Measurements from ENCODE around the gene FANCD2OS. TPM values are rescaled to one million over a fixed set of nuclear protein-coding genes. Genes with fewer than 3 reads are reported as not detected.

FANCD2OS gene
- total RNA-seq, 1 donor from 2014 or later: not detected

GRCh38 chr3:10150987-10151386 is 42.9 kb upstream of the FANCD2OS start:
- TF ChIP-seq CTCF (IDR thresholded peaks at IDR 0.05; ENCODE audit: unreplicated experiment): no peak
- DNase-seq (ENCODE audit: low spot score, unreplicated experiment): no peak
- H3K36me3 Mint-ChIP-seq (ENCODE audit: insufficient read depth): peaks cover 20% of the 10 kb centered on the region

GRCh38 chr3:10149226-10149625 is 41.2 kb upstream of the FANCD2OS start:
- Mint-ChIP-seq H3K27me3 (no peaks in the 10 kb centered on the region), H3K4me3 (ENCODE audit: low read depth) (no peak overlapping the region), H3K4me1 (ENCODE audit: low read depth) (peaks cover 5% of the 10 kb centered on the region), H3K36me3 (ENCODE audit: insufficient read depth) (peaks cover 25% of the 10 kb centered on the region), H3K9me3 (ENCODE audit: low read depth) (no peaks in the 10 kb centered on the region), H3K27ac (no peak overlapping the region)
- TF ChIP-seq CTCF (IDR thresholded peaks at IDR 0.05; ENCODE audit: unreplicated experiment): no peak
- DNase-seq (ENCODE audit: low spot score, unreplicated experiment): no peak

More at GRCh38 chr3:10150987-10151386, 42.9 kb upstream of the FANCD2OS start:
- Mint-ChIP-seq H3K9me3 (ENCODE audit: low read depth) (no peaks in the 10 kb centered on the region), H3K4me1 (ENCODE audit: low read depth) (no peaks in the 10 kb centered on the region), H3K27ac (peak overlapping the region; percentile 15), H3K27me3 (no peaks in the 10 kb centered on the region), H3K4me3 (ENCODE audit: low read depth) (no peak overlapping the region)

- DNase-seq (ENCODE audit: low spot score, unreplicated experiment): no peak
Observed at GRCh38 chr3:10145685-10146084, 37.6 kb upstream of the FANCD2OS start.

GRCh38 chr3:10142707-10143560 is 34.9 kb upstream of the FANCD2OS start:
- TF ChIP-seq CTCF (IDR thresholded peaks at IDR 0.05; ENCODE audit: unreplicated experiment): no peak
- H3K4me1 Mint-ChIP-seq (ENCODE audit: low read depth): peaks cover 14% of the 10 kb centered on the region
- DNase-seq (ENCODE audit: low spot score, unreplicated experiment): no peak
- H3K36me3 Mint-ChIP-seq (ENCODE audit: insufficient read depth): peaks cover 12% of the 10 kb centered on the region
- peak overlapping the region; percentile 97 for H3K27ac Mint-ChIP-seq
- H3K27me3 Mint-ChIP-seq: no peaks in the 10 kb centered on the region
- H3K9me3 Mint-ChIP-seq (ENCODE audit: low read depth): no peaks in the 10 kb centered on the region
- H3K4me3 Mint-ChIP-seq (ENCODE audit: low read depth): peak overlapping the region; percentile 91

More at GRCh38 chr3:10145685-10146084, 37.6 kb upstream of the FANCD2OS start:
- Mint-ChIP-seq H3K36me3 (ENCODE audit: insufficient read depth) (peaks cover 21% of the 10 kb centered on the region), H3K9me3 (ENCODE audit: low read depth) (no peaks in the 10 kb centered on the region), H3K4me1 (ENCODE audit: low read depth) (peaks cover 14% of the 10 kb centered on the region), H3K27me3 (no peaks in the 10 kb centered on the region), H3K27ac (no peak overlapping the region), H3K4me3 (ENCODE audit: low read depth) (no peak overlapping the region)
- no peak for TF ChIP-seq CTCF (IDR thresholded peaks at IDR 0.05; ENCODE audit: unreplicated experiment)

- H3K36me3 Mint-ChIP-seq (ENCODE audit: insufficient read depth): peaks cover 8% of the 10 kb centered on the region
- H3K27ac Mint-ChIP-seq: no peak overlapping the region
- no peaks in the 10 kb centered on the region for H3K9me3 Mint-ChIP-seq (ENCODE audit: low read depth)
- peaks cover 14% of the 10 kb centered on the region for H3K4me1 Mint-ChIP-seq (ENCODE audit: low read depth)
- H3K4me3 Mint-ChIP-seq (ENCODE audit: low read depth): peak overlapping the region; percentile 91
- TF ChIP-seq CTCF (IDR thresholded peaks at IDR 0.05; ENCODE audit: unreplicated experiment): no peak
- no peak for DNase-seq (ENCODE audit: low spot score, unreplicated experiment)
- no peaks in the 10 kb centered on the region for H3K27me3 Mint-ChIP-seq
Observed at GRCh38 chr3:10140996-10141546, 33.0 kb upstream of the FANCD2OS start.
